Stimulated activated naive B cell treated with anti-CD40 and anti-IgM and Interleukin-4, amounts not matched to agents 10 μg/mL and 1 μg/mL and 100 μg/mL, for 72 hours (primary cell): ENCODE measurements around the gene GNPTG.

Source experiments
- ATAC-seq, 2 donors: fragments of 150-1000 bp; cut with Tn5 transposase; replicated peaks; 2 replicates each; pipeline ENCODE4 v1.10.0; 2021; ENCODE audit warnings: moderate library complexity in 1 of 2
- DNase-seq: peaks from one replicate; pipeline ENCODE4 v3.0.0; 2021
- H3K27ac Mint-ChIP-seq: one replicate; pipeline ENCODE4 v1.8.0; 2022; ENCODE audit warnings: mild to moderate bottlenecking, mixed read lengths
- H3K27me3 Mint-ChIP-seq, 2 donors: one replicate each; pipeline ENCODE4 v1.8.0; 2022; ENCODE audit warnings: mixed read lengths in 2 of 2
- H3K36me3 Mint-ChIP-seq, 2 donors: one replicate each; pipeline ENCODE4 v1.8.0; 2022; ENCODE audit warnings: mixed read lengths in 2 of 2, mild to moderate bottlenecking in 1 of 2
- H3K4me1 Mint-ChIP-seq, 2 donors: one replicate each; pipeline ENCODE4 v1.8.0; 2022; ENCODE audit warnings: mixed read lengths in 2 of 2, mild to moderate bottlenecking in 1 of 2
- H3K4me3 Mint-ChIP-seq, 2 donors: one replicate each; pipeline ENCODE4 v1.8.0; 2022; ENCODE audit warnings: mild to moderate bottlenecking in 2 of 2, mixed read lengths in 2 of 2, moderate library complexity in 1 of 2
- H3K9me3 Mint-ChIP-seq, 2 donors: one replicate each; pipeline ENCODE4 v1.8.0; 2022; ENCODE audit warnings: mixed read lengths in 2 of 2, mild to moderate bottlenecking in 1 of 2

The GNPTG gene

GRCh38 chr16:1333854-1334700, 17.7 kb upstream of the GNPTG start:
- DNase-seq (no peak), ATAC-seq (no peak)
- H3K4me3 Mint-ChIP-seq = peak overlapping the region in 1 of 2 donors; percentile 25
- H3K27me3 Mint-ChIP-seq = peaks cover 8 to 43% of the 10 kb centered on the region in 2 donors
- peaks cover 24 to 36% of the 10 kb centered on the region in 2 donors for H3K4me1 Mint-ChIP-seq
- no peak overlapping the region for H3K27ac Mint-ChIP-seq
- H3K36me3 Mint-ChIP-seq = no peaks in the 10 kb centered on the region
- H3K9me3 Mint-ChIP-seq = no peaks in the 10 kb centered on the region

- H3K4me1 Mint-ChIP-seq = peaks cover 24 to 36% of the 10 kb centered on the region in 2 donors
- DNase-seq (no peak), ATAC-seq (no peak)
- no peaks in the 10 kb centered on the region for H3K9me3 Mint-ChIP-seq
- no peak overlapping the region for H3K27ac Mint-ChIP-seq
- H3K36me3 Mint-ChIP-seq = no peaks in the 10 kb centered on the region
- H3K27me3 Mint-ChIP-seq = peaks cover 8 to 43% of the 10 kb centered on the region in 2 donors
- no peak overlapping the region for H3K4me3 Mint-ChIP-seq
These were observed 17.0 kb upstream of the GNPTG start for GRCh38 chr16:1334739-1335138.

- no peaks in the 10 kb centered on the region for H3K9me3 Mint-ChIP-seq
- H3K4me3 Mint-ChIP-seq = no peak overlapping the region
- no peak overlapping the region for H3K27ac Mint-ChIP-seq
- ATAC-seq (peak; percentile 12 to 17), DNase-seq (no peak)
- peaks cover 8 to 43% of the 10 kb centered on the region in 2 donors for H3K27me3 Mint-ChIP-seq
- H3K4me1 Mint-ChIP-seq = peaks cover 24 to 36% of the 10 kb centered on the region in 2 donors
- H3K36me3 Mint-ChIP-seq = no peaks in the 10 kb centered on the region
These were observed 16.3 kb upstream of the GNPTG start for GRCh38 chr16:1335211-1335971.

GRCh38 chr16:1335996-1336395, 15.7 kb upstream of the GNPTG start:
- peaks cover 24 to 35% of the 10 kb centered on the region in 2 donors for H3K4me1 Mint-ChIP-seq
- no peaks in the 10 kb centered on the region for H3K9me3 Mint-ChIP-seq
- no peak overlapping the region for H3K27ac Mint-ChIP-seq
- H3K27me3 Mint-ChIP-seq = peaks cover 8 to 43% of the 10 kb centered on the region in 2 donors
- no peak overlapping the region for H3K4me3 Mint-ChIP-seq
- no peaks in the 10 kb centered on the region for H3K36me3 Mint-ChIP-seq
- ATAC-seq (no peak), DNase-seq (no peak)

GRCh38 chr16:1336619-1337018, 15.1 kb upstream of the GNPTG start:
- Mint-ChIP-seq H3K27me3 (peaks cover 8 to 37% of the 10 kb centered on the region in 2 donors), H3K4me1 (peaks cover 19 to 32% of the 10 kb centered on the region in 2 donors)
- DNase-seq = no peak

GRCh38 chr16:1337486-1337885, 14.2 kb upstream of the GNPTG start:
- ATAC-seq (no peak), DNase-seq (no peak)
- Mint-ChIP-seq H3K27ac (no peak overlapping the region), H3K27me3 (peaks cover 5 to 29% of the 10 kb centered on the region in 2 donors), H3K4me1 (peaks cover 20 to 32% of the 10 kb centered on the region in 2 donors), H3K36me3 (no peaks in the 10 kb centered on the region), H3K4me3 (no peak overlapping the region), H3K9me3 (no peaks in the 10 kb centered on the region)

More at GRCh38 chr16:1336619-1337018, 15.1 kb upstream of the GNPTG start:
- no peaks in the 10 kb centered on the region for H3K36me3 Mint-ChIP-seq
- H3K27ac Mint-ChIP-seq = peak overlapping the region; percentile 14
- H3K4me3 Mint-ChIP-seq = no peak overlapping the region
- no peak for ATAC-seq
- H3K9me3 Mint-ChIP-seq = no peaks in the 10 kb centered on the region

- H3K4me1 Mint-ChIP-seq = peaks cover 23 to 35% of the 10 kb centered on the region in 2 donors
- no peak overlapping the region for H3K27ac Mint-ChIP-seq
- H3K27me3 Mint-ChIP-seq = peaks cover 4 to 25% of the 10 kb centered on the region in 2 donors
- H3K4me3 Mint-ChIP-seq = no peak overlapping the region
- H3K36me3 Mint-ChIP-seq = no peaks in the 10 kb centered on the region
- ATAC-seq = no peak
- no peaks in the 10 kb centered on the region for H3K9me3 Mint-ChIP-seq
- DNase-seq = no peak
These were observed 13.5 kb upstream of the GNPTG start for GRCh38 chr16:1338119-1338730.

GRCh38 chr16:1338855-1339675, 12.7 kb upstream of the GNPTG start:
- H3K4me1 Mint-ChIP-seq = peaks cover 29 to 42% of the 10 kb centered on the region in 2 donors
- ATAC-seq = no peak
- H3K27me3 Mint-ChIP-seq = peaks cover 4 to 25% of the 10 kb centered on the region in 2 donors
- no peak overlapping the region for H3K4me3 Mint-ChIP-seq
- H3K27ac Mint-ChIP-seq = no peak overlapping the region
- H3K9me3 Mint-ChIP-seq = no peaks in the 10 kb centered on the region
- no peaks in the 10 kb centered on the region for H3K36me3 Mint-ChIP-seq
- DNase-seq = no peak

- Mint-ChIP-seq H3K4me1 (peaks cover 23 to 33% of the 10 kb centered on the region in 2 donors), H3K36me3 (no peaks in the 10 kb centered on the region), H3K4me3 (no peak overlapping the region), H3K27ac (peak overlapping the region; percentile 39), H3K27me3 (peaks cover 0 to 8% of the 10 kb centered on the region in 2 donors), H3K9me3 (no peaks in the 10 kb centered on the region)
- no peak for ATAC-seq
- no peak for DNase-seq
These were observed 10.8 kb upstream of the GNPTG start for GRCh38 chr16:1340730-1341494.

- DNase-seq (no peak), ATAC-seq (no peak)
- no peaks in the 10 kb centered on the region for H3K36me3 Mint-ChIP-seq
- H3K4me1 Mint-ChIP-seq = peaks cover 21 to 33% of the 10 kb centered on the region in 2 donors
- peaks cover 0 to 2% of the 10 kb centered on the region in 2 donors for H3K27me3 Mint-ChIP-seq
- no peaks in the 10 kb centered on the region for H3K9me3 Mint-ChIP-seq
- H3K4me3 Mint-ChIP-seq = peak overlapping the region; percentile 50 to 70
- H3K27ac Mint-ChIP-seq = peak overlapping the region; percentile 68
These were observed 10.0 kb upstream of the GNPTG start for GRCh38 chr16:1341495-1342420.

- H3K27ac Mint-ChIP-seq = peak overlapping the region; percentile 90
- ATAC-seq (peak; percentile 90), DNase-seq (peak; percentile 89)
- peaks cover 21 to 33% of the 10 kb centered on the region in 2 donors for H3K4me1 Mint-ChIP-seq
- H3K9me3 Mint-ChIP-seq = no peaks in the 10 kb centered on the region
- H3K4me3 Mint-ChIP-seq = peak overlapping the region; percentile 50 to 70
- H3K36me3 Mint-ChIP-seq = peaks cover 2 to 4% of the 10 kb centered on the region in 2 donors
- H3K27me3 Mint-ChIP-seq = no peaks in the 10 kb centered on the region
These were observed 9.0 kb upstream of the GNPTG start for GRCh38 chr16:1342526-1343427.
